BE2C (cell line): ENCODE measurements around the gene FUT2.

Source experiments
- DNase-seq: peaks from one replicate; pipeline ENCODE4 v3.0.0-alpha.2; 2020
- H3K27me3 ChIP-seq: fragments of 250-450 bp; sonication (Bioruptor Pico); 2 replicates; pipeline ENCODE4 v1.5.1; 2020; ENCODE audit warnings: mild to moderate bottlenecking
- H3K36me3 ChIP-seq: fragments of 250-450 bp; sonication (Bioruptor Pico); 2 replicates; pipeline ENCODE4 v1.5.1; 2020; ENCODE audit warnings: mild to moderate bottlenecking
- H3K4me1 ChIP-seq: fragments of 250-450 bp; sonication (Bioruptor Pico); 2 replicates; pipeline ENCODE4 v1.5.1; 2020
- H3K4me3 ChIP-seq: 2 replicates; pipeline ENCODE4 v1.5.1; 2011; ENCODE audit warnings: low read depth, low read length
- H3K9me3 ChIP-seq: fragments of 250-450 bp; sonication (Bioruptor Pico); 2 replicates; pipeline ENCODE4 v1.5.1; 2020
- CTCF ChIP-seq: IDR thresholded peaks from 2 replicates; pipeline ENCODE4 v1.5.1; 2012; ENCODE audit warnings: mild to moderate bottlenecking, low read depth, low read length

Gene FUT2

GRCh38 chr19:48705431-48705830, 9.7 kb downstream of the FUT2 start:
- Histone ChIP-seq H3K4me1 (no peaks in the 10 kb centered on the region), H3K36me3 (no peaks in the 10 kb centered on the region), H3K9me3 (no peaks in the 10 kb centered on the region), H3K27me3 (no peaks in the 10 kb centered on the region), H3K4me3 (no peak overlapping the region)
- TF ChIP-seq CTCF, result no peak
- no peak for DNase-seq

- no peak for DNase-seq
- no peaks in the 10 kb centered on the region for H3K4me1 ChIP-seq
- no peak for TF ChIP-seq CTCF
Measured at GRCh38 chr19:48708471-48708870, 12.7 kb downstream of the FUT2 start.

GRCh38 chr19:48711106-48711662, 15.4 kb downstream of the FUT2 start:
- H3K27me3 ChIP-seq, result no peaks in the 10 kb centered on the region
- no peak overlapping the region for H3K4me3 ChIP-seq
- H3K4me1 ChIP-seq, result no peaks in the 10 kb centered on the region; the same call in 1 of the 2 replicates
- H3K9me3 ChIP-seq, result no peaks in the 10 kb centered on the region
- no peak for TF ChIP-seq CTCF
- no peak for DNase-seq
- no peaks in the 10 kb centered on the region for H3K36me3 ChIP-seq

More at GRCh38 chr19:48708471-48708870, 12.7 kb downstream of the FUT2 start:
- H3K27me3 ChIP-seq, result no peaks in the 10 kb centered on the region
- no peak overlapping the region for H3K4me3 ChIP-seq
- no peaks in the 10 kb centered on the region for H3K36me3 ChIP-seq
- no peaks in the 10 kb centered on the region for H3K9me3 ChIP-seq

DNA sequence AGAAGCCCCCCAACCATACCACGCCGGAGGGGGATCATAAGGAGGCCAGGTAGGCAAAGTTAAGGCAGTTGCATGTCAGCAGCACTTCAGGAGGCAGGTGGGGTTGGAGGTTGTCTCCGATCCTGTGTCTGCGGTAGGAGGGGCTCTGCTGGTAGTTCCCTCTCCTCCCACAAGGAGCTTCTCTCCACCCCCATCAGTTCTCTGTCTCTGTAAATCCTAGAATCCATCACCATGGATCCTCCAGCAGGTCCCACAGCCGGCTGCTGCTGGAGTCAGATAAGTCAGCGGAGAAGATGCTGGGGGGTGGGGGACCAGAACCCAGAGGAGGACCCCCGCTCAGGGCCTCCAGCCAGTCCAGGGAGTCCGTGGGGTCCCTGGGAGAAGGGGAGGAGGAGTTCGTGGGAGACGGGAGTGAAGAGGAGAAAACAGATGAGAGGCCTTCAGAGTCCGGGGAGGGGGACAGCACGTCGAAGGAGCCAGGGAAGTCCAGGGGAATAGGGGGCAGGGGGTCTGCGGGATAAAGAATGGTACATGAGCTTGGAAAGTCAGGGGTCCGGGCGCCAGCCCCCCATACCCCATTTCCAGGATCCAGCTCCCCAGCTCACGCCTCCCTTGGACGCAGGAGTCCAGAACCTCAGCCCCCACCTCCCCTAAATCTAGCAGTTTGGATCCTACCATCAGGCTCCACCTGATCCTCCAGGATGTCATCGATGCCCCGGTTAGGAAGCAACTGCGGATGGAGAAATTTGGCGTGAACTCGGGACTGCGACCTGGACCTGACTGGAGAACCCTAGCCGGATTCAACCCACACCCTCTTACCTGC, 17.5 kb downstream of the FUT2 start:
- peaks cover 3% of the 10 kb centered on the region; the same call in 1 of the 2 replicates for H3K4me1 ChIP-seq
- H3K27me3 ChIP-seq, result no peaks in the 10 kb centered on the region
- no peaks in the 10 kb centered on the region for H3K9me3 ChIP-seq
- TF ChIP-seq CTCF, result peak; percentile 37
- H3K4me3 ChIP-seq, result peak overlapping the region; percentile 80
- H3K36me3 ChIP-seq, result no peaks in the 10 kb centered on the region
- DNase-seq, result no peak

DNA sequence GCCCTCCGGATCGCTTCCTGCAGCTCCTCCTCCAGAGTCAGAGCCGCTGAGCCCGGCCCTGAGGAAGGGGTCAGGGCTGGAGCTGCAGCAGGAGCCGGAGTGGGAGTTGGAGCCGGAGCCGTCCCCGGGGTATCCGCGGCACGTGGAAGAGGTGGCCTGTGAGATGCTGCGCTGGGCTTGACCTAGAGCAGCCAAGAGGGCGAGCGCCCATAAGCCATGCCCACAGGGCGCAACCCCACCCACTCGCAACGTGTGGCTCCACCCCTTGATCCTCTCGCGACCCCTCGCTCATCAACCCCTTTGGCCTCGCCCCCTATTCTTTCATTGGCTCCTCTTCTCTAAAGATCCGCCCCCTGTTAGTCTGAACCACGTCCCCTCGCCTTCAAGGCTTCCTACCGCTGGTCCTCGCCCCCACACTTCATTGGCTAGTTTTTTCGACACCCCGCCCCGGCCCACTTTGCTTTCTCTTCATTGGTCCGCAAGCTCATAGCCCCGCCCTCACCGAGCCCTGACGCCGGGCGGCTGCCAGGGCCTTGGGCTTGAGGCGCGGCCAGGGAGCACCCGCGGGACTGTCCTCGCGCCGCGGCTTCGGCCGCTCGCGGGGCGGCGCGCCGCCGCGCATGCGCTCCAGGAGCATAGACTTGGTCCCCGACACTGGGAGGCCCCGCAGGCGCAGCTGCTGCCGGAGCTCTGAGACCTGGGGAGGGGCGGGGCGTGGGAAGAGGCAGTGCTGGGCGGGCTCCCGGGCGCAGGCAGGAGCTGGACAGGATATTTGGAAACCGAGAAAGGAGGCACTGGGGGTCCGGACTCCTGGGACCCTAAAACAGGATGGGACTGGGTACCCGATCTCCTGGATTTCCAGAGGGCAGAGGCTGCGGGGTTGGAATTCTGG, 18.3 kb downstream of the FUT2 start:
- TF ChIP-seq CTCF, result no peak
- H3K4me3 ChIP-seq, result peak overlapping the region; percentile 80
- H3K27me3 ChIP-seq, result no peaks in the 10 kb centered on the region
- H3K9me3 ChIP-seq, result no peaks in the 10 kb centered on the region
- peaks cover 3% of the 10 kb centered on the region; the same call in 1 of the 2 replicates for H3K4me1 ChIP-seq
- DNase-seq, result peak; percentile 99
- H3K36me3 ChIP-seq, result no peaks in the 10 kb centered on the region
